ENCODE results near the gene CAMTA1.

- TF ChIP-seq EZH2 (IDR thresholded peaks at IDR 0.05; ENCODE audit: insufficient read depth, low read length) (no peak), CTCF (IDR thresholded peaks at IDR 0.05; ENCODE audit: insufficient read depth, low read depth, low read length) (no peak)
These were observed 503.7 kb downstream of the CAMTA1 start for GRCh38 chr1:7288992-7289391.

Measured in astrocyte (in vitro differentiated cells and primary cell).